ENCODE data around the gene THAP4.

THAP4 gene

GRCh38 chr2:241637795-241638660, 1.1 kb upstream of the THAP4 start:
- no peak for DNase-seq

DNA sequence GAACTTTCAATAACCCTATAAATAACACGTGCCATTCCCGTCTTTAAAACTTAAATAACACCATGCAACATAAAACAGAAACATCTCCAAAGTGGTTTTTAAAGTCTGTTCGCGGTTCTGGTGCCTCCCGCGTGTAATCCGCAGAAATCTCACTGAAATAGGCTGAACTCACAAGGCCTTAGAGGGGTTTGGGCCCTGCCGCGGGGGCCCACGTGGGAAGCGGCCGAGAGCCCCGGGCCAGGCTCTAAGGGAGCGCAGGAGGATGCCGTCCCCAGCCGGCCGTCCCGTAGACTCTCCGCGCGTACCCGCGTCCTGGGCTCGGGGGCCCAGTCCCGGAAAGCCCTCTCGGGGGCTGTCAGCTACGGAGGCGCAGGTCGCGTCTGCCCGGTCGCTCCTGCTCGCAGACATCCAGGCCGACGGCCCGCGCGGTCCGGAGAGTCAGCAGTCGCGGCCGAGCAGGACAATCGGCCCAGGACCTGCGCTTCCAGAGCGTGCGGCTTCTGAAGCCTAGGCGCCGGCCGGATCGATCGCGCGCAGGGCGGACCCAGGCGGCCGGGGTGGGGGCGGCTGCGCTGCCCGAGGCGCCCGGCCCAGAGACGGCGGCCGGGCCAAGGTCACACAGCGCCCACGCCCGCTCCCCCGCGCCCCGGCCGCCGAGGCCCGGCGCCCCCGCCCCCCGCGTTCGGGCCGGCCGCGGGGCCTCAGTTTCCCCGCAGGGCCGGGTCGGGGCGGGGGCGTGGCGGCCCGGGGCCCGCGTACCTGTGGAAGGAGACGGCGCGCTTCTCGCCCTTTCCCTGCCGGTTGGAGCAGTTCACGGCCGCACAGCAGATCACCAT, 558 bp downstream of the THAP4 start:
- no peak for DNase-seq

- DNase-seq = no peak
These were observed 1.2 kb downstream of the THAP4 start for GRCh38 chr2:241635756-241636155.

GRCh38 chr2:241633561-241633960, 3.4 kb downstream of the THAP4 start:
- no peak for DNase-seq

- DNase-seq = no peak
These were observed 4.3 kb downstream of the THAP4 start for GRCh38 chr2:241632478-241633325.

DNA sequence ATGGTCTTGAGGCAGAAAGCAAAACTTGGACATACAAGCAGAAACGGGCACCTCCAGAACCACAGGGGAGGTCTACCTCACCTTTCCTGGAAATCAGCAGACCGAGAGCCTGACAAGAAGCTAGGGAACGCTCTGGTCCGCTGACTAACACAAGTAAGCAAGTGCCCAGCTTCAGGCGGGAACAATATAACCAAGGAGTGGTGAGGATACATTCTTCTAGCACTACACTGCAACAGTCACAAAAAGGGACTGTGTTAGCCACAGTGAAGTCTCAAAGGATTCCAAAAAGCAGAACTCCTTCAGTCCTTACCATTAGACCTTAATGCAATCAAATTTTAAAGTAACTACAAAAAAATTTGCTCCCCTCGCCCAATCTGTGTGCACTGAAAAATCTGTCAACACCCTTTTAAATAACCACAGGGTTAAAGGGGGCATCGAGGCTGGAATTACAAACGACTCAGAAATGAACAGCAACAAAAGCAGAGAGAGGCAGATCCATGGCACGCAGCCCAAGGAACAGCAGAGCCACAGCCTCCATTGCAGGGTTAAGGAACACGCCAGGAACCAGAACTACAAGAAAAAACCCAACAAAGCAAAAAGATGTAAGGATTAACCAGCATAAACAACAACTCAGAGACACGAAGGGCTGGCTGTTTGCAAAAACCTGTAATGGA, 7.1 kb downstream of the THAP4 start:
- no peak for DNase-seq

DNA sequence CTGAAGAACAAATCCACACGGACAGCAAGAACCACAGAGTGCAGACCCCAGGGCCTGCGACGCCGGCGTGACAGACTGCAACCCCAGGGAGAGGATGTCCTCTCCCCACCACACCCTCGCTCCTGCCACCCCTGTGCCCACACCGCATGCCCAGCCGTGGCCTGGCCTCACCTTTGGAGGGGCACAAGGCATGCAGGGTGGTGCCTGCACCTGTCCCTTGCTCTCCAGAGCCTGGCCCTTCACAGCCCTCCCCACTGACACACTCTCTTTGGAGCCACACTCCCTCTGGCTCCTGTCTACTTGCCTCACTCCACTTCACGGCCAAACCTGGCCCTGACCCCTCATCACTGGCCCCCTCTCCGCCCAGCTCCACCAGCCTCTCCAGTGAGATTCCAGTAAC, 9.3 kb downstream of the THAP4 start:
- no peak for DNase-seq

- no peak for DNase-seq
These were observed 16.6 kb downstream of the THAP4 start for GRCh38 chr2:241620419-241620769.

- no peak for DNase-seq
These were observed 17.1 kb downstream of the THAP4 start for GRCh38 chr2:241619597-241620418.

GRCh38 chr2:241618829-241619228, 18.1 kb downstream of the THAP4 start:
- DNase-seq = no peak

DNA sequence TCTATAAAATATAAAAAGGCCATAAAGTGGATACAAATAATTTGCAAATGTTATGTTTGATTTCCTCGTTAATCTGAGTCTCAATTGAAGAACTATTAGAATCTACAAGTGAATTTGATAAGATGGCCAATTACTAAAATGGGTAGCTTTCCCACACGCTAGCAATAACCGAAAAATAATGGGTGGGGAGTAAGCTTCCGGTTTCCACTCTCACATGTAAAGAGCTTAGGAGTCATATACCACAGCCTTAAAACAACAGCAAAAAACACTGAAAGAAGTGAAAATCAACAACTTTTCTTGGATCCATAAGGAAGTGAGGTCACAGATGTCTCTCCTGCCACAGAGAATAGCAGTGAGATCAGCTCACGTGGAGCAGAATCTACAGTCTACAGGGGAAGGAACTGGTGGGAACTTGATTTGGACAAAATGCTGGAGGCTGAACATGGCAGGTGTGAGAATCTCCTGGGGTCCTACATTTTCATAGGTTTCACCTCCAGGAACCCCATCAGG, 18.6 kb downstream of the THAP4 start:
- DNase-seq = no peak

DNA sequence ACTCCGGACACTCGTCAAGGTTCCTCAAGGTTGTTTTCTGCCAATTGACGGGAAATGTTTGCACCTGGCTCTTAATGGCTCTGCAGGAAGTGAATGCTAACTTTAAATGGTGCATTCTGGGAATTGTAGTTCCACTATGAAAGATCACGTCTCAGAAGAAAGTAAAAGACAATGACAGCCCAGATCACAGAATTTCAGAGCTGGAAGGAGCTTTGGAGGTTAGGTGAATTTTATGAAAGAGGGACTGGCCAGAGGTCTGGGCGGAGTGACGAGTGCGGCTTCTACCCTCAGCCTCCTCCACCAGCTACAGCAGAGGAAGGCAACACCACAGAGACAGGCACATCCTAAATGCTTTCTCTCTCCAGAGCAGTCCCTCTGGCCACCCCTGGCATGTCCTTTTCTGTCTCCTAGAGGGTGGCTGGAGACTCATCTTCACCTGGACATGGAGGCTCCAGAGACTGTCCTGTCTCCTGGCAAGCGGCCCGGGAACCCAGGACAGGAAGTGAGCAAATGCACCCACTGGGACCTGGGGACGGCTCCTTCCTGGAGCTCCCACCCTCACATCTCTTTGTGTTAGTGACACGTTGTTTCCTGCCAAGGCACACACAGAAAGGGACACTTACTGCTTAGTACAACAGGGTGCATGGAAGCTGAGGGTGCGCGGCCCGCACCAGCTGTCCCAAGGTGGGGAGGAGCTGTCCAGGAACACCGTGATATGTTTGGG, 19.4 kb downstream of the THAP4 start:
- no peak for DNase-seq

DNA sequence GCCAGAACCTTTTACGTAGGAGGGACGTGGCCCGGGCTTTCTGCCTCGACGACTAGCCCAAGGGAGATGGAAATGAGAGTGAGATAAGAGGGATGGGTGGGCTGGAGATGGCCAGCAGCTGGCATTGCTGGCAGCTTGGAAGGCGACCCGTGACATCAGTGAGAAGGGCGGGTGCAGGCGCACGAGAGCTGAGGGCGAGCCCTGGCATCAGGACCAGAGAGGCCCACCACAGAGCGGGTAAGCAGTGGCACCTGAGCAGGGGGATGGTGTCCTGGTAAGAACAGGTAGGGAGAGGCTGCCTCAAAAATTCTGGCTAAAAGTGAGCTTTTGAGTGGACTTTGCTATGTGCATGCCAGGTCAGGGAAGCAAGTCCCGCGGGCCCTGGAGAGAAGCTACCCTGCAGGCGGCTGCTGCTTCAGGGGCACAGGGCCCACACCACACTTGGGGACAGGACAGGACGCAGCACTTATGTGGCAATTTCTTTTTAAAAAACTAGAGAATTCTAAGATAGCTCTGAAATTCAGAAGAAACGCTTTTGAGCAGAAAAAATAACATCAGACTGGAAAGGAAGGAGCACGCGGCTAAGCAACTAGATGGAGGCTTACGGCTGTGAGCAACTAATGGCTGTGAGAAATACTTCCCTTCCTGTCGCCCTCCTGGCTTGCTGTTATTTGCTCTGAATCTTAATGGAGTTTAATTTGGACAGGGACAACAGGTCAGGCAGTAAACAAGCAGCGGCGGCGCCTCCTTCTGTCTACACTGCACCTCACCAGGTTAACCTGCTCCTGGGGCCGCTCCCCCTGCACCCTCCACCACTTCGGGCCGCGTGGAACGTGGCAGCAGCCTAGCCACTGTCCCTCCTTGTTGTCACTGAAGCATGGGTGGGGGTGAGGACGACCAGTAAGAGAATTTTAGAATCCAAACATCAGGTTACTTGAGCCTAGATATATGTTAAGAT, 20.5 kb downstream of the THAP4 start:
- DNase-seq = no peak

DNA sequence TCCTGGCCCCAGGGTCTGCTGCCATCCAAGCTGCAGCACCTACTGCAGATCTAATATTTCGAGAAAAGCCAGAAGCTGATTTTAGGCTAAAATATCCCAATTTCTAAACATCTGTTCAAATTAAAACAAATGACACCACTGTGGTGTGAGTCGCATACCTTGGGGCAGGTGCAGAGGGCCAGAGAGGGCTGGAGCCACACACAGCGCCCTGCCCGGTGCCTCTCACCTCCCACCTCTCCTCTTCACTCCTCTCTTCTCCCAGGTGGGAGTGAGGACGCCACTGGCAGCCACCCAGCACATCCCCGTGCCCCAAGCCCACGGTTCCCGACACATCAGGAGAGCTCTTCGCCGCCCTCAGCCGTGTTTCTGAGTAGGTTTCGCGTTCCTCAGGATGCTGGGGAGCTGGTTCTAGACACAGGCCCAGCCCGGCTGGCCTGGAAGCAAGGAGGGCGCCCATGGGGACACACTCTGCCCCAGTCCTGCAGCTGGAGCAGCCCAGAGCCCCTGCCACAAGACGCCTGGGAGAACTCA, 21.4 kb downstream of the THAP4 start:
- no peak for DNase-seq

DNA sequence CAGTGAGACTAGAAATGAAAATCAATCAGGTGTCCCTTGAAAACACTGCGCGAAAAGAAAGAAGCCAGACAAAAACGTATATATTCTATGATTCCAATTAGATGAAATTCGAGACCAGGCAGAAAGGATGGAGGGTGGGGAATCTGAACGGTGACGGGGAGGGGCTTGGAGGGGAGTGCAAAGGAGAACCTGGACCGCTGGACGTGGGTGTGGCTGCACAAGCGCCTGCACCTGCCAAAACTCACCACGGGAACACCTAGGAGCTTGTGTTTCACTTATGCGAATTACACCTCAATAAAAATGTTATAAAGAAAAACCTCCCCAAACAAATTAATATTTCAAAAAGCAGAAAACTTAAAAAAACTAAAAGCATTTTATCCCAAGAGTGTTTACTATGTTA, 21.9 kb downstream of the THAP4 start:
- DNase-seq = no peak

- no peak for DNase-seq
These were observed 23.8 kb downstream of the THAP4 start for GRCh38 chr2:241613017-241613780.

- no peak for DNase-seq
These were observed 24.6 kb downstream of the THAP4 start for GRCh38 chr2:241612156-241613016.

Measured in fibroblast of upper back skin (primary cell).